ENCODE results near the gene FLNC.

Gene FLNC

DNA sequence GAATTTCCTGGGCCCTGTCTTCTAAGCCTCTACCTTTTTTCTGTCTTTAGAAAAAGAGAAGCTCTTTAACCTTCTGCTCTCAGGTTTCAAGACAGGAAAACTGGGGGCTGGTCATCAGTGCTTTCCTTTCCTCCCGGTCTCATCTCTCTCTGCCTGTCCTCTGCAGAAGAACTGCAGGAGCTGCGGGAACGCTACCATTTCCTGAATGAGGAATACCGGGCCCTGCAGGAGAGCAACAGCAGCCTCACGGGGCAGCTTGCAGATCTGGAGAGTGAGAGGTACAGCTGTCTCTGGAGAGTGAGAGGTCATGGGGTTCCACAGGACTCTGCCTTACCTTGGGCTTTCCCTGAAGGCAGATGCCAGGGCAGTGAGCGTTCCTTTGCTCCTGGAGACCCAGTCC, 25.7 kb upstream of the FLNC start:
- DNase-seq (ENCODE audit: low read depth) = no peak

DNA sequence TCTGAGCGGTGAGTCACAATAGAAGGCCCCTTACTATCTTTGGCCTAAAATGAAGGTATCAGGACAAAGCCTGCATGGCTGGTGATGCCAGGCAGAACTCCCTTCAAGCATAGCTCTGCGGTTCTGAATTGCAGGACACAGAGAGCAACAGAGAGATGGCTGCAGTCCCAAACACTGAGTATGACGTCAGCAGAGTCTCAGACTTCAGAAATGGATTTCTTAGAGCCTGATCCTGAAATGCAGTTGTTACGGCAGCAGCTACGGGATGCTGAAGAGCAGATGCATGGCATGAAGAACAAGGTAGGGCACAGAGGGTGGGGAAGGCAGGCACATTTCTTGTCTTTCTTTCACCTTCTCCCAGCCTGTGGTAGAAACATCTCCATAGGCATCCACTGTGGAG, 25.0 kb upstream of the FLNC start:
- DNase-seq (ENCODE audit: low read depth) = no peak

DNA sequence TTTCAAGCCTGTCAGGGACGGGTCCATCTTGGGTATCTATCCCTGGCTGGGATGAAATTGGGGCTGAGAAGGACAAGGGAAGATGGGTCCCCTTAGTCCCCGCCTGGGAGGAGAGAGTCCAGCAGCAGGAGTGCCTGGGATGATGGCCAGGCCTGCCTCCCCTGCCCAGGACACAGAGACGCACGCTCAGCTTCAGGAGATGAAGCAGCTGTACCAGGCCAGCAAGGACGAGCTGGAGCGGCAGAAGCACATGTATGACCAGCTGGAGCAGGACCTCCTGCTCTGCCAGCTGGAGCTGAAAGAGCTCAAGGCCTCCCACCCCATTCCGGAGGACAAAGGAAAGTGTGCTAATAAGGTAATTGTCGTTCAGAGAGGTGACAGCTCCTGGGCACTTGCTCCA, 23.0 kb upstream of the FLNC start:
- no peak for DNase-seq (ENCODE audit: low read depth)

DNA sequence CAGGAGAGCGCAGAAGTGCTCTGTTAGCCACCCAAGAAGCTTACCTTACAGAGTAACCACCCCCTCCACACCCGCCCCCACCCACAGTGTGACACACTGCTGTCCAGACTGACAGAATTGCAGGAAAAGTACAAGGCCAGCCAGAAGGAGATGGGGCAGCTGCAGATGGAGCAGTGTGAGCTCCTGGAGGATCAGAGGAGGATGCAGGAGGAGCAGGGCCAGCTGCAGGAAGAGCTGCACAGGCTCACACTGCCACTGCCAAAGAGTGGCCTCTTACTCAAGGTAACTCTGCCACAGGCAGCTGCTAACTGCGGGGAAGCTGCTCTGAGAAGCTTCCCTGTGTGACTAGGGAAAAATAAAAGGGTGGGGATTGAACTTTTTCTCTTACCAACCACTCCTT, 20.8 kb upstream of the FLNC start:
- DNase-seq (ENCODE audit: low read depth) = no peak

DNA sequence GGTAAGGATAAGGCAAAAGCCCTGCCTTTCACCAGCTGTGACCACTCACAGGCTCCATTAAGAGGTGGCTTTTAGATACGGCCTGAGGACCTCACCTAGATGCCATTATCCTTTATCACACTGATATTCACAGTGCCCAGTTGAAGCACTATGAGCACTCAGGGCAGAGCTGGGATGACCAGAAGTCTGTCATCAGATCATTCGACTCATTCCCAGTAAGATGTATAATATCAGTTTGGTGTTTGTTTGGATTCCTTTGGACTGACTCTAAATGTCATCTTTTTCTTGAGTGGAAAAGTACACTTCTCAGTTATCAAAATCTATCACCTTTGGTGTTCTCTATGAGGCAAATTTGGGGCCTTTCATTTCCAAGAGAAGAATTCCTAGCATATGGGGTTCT, 19.7 kb upstream of the FLNC start:
- DNase-seq (ENCODE audit: low read depth) = no peak

DNA sequence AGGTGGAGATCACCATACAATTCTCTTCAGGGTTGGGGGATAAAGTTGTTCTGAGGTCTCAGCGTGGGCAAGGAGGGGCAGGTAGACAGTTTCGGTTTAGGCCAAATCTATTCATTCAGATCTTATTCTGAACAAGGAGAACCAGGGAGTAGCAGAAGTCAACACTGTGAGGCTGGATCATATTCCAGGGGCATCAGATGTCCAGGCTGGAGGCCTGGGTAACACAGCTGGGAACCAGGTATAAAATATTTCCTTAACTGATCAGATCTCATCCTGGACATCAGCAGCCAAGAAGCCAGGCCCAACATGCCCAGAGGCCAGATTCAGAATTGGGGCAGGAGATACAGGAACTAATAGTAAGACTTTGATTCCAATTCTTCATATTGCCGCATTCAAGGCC, 19.2 kb upstream of the FLNC start:
- no peak for DNase-seq (ENCODE audit: low read depth)

DNA sequence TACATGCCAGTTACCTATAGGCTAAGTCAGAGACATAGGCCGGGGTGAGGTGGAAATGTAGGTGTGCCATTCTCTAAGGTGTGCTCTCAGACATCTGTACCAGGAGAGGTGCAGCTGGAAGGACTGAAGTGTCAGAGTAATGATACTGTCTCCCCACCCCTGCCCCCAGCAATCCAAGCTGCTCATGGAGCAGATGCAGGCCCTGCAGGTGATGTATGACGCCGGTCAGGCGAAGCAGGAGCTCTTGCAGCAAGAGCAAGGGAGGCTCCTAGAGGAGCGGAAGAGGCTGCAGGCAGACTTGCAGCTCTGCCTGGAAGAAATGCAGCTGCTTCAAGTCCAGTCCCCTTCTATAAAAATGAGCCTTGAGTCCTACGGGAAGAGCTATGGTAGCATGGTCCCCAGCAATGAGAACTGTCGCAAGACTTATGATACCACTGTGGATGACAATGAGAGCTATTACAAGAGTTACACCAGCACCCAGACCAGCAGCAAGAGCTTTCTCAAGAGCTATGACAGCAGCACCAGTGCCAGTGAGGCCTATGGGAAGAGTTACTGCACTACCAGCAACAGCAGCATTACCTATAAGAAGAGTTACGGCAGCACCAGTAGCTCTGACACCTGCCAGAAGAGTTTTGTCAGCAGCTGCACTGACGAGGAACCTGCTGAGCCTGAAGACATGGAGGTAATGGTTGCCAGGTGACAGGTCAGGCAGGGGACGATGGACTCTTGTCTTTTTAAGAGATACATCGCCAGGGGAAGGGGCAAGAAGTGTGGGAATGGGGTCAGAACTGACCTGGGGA, 18.4 kb upstream of the FLNC start:
- no peak for DNase-seq (ENCODE audit: low read depth)

DNA sequence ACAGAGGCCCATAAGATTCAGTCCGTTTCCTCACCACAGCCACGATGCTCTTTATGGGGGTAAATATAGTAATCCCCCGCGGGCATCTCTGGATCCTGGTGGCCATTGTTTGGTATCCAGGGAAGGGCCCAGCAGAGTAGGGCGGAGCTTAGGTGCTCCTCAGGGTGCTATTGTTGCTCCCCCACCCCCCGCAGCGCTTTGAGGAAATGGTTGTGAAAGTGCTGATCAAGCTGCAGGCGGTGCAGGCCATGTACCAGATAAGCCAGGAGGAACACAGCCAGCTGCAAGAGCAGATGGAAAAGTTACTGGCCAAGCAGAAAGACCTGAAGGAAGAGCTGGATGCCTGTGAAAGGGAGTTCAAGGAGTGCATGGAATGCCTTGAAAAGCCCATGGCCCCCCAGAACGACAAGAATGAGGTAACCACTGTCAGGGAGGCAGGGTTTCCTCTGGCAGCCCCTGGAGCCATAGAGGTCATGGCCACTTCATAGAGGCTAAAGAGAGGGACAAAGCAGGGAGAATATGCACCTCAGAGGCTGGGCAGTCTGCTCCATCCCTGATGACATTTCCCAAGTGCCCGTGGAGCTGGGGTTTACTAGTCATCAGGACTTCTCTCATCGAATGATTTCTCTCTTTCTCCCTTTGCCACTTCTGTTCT, 17.6 kb upstream of the FLNC start:
- no peak for DNase-seq (ENCODE audit: low read depth)

DNA sequence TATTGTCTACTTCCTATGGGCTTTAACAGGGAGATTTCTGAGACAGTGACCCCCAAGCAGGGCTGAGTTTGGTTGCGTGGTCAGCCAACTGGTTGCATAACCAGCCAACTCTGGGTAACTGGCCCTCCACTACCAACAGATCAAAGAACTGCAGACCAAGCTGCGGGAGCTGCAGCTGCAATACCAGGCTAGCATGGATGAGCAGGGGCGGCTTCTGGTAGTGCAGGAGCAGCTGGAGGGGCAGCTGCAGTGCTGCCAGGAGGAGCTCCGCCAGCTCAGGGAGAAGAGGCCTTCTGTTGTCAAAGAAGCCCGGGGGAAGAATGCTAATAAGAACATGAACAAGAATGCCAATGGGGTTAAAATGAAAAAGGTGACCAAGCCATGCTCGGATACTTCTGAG, 15.7 kb upstream of the FLNC start:
- no peak for DNase-seq (ENCODE audit: low read depth)

DNA sequence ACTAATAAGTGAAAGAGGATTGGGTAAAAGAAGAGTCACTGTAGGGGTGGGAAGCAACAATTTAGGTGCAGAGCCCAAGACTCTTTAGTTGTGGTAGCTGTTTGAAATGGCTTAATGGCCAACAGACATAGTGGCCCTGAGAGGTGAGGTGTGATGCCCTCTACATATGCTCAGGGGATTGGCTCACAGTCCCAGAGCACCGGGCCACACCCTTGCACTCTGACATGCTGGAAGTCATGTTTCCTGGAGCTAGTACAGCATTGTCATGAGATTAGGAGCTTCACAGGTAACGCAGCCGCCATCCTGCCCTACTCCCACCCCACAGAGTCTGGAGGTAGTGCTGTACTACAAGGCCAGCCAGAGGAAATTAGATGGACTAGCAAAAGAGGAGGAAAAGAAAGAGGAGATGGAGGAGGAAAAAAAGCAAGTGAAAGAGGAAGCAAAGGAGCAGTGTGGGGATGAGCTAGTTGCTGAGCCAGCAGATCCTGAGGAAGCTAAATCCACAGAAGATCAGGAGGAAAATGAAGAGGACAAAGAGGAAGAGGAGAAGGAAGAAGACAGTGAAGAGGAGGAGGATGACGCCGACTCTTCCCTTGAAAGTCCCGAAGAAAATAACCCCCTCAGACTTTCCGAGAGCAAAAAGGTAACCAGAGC, 14.8 kb upstream of the FLNC start:
- no peak for DNase-seq (ENCODE audit: low read depth)

DNA sequence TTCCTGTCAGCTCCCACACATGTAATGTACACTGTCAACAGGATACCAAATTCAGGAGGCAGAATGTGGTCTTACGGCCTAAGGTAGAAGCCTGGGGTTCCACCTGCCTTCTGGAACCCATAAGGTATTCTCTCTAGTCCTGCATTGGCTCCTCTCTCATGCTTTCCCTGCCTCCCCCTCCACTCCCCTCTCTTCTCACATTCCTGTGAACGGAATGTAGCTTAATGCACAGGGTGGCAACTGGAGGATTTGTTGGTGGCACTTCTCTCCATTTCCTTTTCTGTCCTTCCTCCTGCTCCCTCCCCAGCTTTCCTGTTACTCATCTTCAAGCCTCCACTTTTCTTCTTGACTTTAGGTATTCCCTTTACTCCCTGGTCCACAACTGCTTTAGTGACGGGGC, 11.5 kb upstream of the FLNC start:
- DNase-seq (ENCODE audit: low read depth) = no peak

DNA sequence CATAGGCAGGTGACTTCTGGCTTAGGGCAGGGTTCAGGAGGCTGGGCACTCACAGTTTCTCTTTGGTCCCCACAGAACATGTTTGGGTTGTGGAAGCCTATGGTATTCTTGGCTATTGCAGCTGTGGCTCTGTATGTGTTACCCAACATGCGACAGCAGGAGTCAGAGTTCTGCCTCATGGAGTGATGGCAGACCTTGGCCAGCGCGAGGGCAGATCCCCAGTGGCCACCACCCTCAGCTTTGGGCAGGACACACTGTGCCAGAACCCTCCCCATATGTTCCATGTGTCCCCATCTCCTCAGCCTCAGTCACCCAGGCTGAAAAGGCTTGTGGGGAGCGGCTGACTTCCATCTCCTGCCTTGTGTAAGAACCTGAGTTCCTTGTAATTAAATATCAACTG, 8.5 kb upstream of the FLNC start:
- DNase-seq (ENCODE audit: low read depth) = no peak

DNA sequence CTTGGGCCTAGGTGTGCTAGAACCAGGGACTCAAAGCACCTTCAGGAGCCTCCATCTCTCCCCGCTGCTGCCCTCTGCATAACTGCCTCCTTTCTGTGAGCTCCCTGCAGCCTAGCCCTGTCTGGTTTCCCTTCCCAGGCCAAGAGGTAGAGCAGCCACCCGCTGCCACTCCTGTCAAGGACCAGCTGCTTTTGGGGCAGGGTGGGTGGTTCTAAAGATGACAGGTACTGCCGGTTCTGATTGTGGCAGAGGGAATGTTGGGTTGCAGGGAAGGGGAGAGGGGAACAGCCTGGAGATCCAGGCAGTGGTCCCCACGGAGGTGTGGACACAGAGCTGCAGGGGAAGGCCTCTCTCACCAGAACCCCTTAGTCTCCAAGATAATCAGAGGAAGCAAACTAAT, 3.7 kb upstream of the FLNC start:
- DNase-seq (ENCODE audit: low read depth) = no peak

DNA sequence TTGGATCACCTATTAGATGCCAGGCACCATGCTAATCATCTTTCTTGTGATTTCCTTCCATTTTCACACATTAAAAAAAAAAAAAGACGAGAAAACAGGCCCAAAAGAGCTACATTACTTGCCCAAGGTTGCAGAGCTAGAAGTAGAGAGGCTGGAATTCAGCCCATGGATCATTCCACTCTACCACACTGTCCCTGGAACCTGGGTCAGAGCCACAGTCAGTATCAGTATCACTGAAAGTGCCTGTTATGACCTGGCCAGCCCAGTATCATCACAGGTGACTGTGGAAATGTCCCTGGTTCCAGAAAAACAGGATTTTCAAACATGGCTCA, 3.3 kb upstream of the FLNC start:
- no peak for DNase-seq (ENCODE audit: low read depth)

DNA sequence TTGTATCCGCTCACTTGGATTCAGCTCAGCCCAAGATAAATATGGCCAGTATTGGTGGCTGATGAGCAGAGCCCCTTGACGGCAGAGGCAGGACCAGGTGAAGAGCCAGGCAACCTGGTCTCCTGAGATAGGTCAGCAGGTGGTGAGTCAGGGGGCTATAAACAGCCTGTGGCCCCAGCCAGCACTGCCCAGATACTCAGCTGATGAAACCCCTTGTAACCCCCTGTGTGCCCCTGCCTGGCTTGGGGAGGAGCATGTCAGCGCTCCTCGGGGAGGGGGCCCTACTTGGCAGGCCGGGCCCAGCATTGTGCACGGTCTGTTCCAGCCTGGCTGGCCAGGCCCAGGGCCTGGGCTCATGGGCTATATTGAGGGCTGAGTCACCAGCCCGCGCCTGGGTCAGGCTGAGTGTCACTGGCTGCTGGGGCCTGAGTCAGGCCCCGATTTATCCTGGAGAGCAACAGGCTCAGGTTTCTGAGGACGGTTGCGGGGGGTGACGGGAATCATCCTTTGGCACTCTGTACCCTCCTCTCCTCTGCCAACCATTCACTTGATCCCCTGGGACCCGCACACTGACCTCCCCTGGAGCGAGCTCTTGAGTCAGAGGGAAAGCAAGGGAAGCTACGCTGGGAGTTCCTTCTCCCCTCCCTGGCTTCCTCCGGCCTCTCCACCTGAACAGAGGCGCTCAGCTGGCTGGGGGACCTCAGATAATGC, 2.8 kb upstream of the FLNC start:
- no peak for DNase-seq (ENCODE audit: low read depth)

DNA sequence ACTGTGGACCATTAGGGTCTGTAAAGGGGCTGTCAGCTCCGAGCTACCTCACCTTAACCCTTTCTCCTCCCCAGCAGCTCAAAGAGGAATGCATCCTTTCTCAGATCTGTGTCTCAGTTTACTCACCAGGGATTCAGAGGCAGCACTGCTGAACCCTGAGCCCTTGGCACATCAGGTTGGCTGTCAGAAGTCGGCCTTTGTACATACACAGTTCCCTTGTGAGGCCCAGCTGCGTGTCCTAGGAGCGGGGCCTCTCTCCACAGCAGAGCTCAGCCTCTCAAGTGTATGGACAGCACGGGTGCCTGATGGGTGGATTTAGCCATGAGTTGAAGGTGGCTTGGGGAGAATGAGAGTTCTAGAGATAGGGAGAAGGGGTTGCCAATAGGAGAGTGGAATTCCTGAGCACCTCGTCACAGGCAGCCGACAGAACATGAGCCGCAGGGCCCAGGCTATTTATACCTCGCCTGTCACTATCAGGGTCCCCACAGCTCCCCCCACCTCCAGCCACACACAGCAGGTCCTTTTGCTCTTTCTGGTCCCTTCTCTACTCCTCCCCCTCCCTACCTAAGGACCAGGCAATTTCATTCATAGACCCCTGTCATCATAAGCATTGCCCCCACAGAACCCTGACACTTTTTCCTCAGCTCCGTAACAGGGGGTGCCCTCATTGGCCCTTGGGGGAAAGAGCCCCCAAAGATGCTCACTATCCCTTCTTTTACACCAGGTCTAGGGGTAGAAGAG, 2.1 kb upstream of the FLNC start:
- no peak for DNase-seq (ENCODE audit: low read depth)

DNA sequence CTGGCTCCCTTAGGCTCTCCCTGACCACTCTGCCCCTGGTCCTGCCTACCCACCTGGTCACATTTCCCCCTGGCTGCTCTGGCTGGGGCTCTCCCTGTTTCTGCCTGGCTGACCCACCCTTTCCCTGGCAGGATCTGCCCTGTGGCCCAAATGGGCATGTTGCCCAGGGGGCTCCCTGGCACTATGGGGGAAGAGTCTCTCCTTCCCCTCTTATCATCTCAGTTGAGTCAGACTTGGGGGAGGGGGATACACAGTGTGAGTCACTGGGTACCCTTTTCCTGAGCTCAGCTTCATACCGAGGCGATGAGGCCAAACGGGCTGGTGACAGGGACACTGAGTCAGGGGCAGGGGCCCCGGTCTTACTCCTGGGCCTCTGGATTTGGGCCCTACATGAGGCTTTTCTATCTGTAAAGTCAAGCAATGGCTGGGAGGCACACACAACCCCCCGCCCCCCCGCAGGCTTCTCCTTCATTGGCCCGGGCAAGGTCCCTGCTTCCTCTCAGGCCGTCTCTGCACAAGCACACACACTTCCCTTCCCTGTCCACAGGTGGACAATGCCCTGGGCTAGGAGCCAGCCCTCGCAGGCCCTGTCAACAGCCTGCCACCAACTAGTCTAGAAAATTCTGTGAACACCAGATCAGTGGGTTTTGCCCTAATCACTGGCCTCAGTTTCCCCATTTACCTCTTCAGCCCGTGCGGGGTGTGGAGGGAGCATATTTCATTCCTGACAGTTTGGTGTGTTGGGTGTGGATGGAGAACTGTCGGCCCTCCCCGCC, 627 bp upstream of the FLNC start:
- DNase-seq (ENCODE audit: low read depth) = no peak

DNA sequence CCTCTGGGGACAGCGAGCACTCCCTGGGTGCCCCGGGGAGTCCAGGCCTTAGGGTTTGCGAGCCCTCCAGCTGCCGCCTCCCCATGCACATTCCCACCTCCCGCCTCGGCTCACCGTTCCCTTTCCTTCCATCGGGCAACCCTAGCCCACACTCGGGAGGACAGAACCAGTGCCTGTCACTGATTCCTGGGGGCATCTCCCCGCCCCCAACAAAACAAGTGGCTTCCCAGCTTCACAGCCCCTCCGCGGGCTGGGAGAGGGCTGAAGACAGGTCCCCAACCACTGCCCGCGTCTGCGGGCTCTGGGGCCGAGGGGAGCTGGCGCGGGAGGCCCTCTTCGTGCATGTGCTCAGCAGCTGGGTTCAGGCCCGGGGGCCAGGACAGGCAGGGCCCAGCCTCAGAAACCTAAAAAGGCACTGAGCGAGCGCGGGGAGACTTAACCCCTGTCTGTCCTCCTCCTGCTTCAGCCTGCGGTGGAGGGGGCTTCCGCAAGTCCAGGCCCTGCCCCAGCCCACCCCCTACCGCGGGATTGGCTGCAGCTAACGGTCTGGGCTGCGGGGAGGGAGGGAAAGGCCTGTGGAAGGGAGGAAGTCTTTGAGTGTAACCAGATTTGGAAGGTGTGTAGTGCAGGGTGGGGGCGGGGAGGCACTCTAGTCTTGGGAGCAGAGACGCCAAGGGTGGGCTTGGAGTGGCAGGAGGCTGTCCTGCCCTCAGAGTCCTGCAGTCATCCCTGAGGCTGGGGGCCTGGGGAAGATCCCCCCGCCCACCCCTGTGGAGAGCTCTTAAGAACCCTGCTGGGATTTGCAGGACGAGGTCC, 1.2 kb downstream of the FLNC start:
- no peak for DNase-seq (ENCODE audit: low read depth)

DNA sequence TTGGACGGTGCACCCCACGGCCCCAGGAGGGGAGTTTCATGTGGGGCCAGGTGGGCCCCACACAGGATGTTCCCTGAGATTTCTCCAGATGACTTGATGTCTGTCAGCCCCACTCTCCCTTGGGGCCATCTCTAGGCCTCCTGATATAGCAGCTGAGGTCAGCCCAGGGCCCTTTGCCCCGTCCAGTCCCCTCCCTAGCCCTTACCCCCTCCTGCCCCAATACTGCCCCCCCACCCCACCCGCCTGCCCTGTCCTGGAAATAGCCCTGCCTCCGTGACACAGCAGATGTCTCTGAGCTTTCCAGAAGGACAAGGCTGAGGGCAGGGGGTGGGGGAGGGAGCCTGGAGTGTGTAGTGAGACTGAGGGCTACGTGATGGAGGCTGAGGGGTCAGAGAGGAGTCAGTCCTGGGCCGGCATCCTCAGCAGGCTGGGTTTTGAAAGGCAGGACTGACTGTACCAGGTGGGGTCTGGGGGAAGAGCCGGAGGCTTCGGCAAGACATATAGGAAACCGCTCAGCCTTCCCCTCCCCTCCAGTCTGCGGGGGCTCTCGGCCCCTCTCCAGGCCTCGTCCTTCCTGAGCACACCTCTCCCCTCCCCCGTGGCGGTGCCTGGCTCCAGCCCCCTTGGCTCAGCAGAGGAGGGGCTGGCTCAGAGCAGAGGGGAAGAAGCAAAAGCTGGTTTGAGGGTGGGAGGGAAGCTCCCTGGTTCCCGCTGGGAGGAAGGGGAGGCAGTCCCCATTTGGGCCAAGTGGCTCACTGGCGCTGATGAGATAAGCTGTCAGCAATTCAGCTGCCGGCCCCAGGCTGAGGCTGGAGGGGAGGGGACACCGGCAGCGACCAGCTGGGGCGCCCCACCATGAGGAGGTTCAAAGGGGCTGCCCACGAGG, 2.0 kb downstream of the FLNC start:
- no peak for DNase-seq (ENCODE audit: low read depth)

DNA sequence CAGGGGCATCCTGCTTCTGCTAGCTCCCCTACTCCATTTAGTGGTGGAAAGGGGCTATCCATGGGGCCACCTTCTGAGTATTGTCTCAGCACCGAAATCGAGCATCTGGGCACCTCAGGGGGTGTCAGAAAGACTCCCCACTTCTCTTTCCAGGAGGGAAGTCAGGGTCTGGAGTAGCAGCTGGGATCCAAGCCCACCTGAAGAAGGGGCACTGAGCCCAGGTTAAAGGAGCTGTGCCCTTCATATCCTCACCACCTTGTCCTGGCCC, 2.6 kb downstream of the FLNC start:
- no peak for DNase-seq (ENCODE audit: low read depth)
